ENCODE results near the gene PTPN13.

PTPN13 gene

GRCh38 chr4:86856896-86857295 lies 262.8 kb downstream of the PTPN13 start:
- TF ChIP-seq CTCF (IDR thresholded peaks at IDR 0.05; ENCODE audit: extremely low read depth, insufficient read depth, missing control alignments), result no peak
- in situ Hi-C loops (cut with MboI; ENCODE audit: low pct_unique_long_range_greater_than_20kb, low sequenced_read_pairs, unreplicated experiment), result no loop called here
- DNase-seq (ENCODE audit: low spot score), result no peak

- DNase-seq (ENCODE audit: low spot score), result no peak
- no peak for TF ChIP-seq CTCF (IDR thresholded peaks at IDR 0.05; ENCODE audit: extremely low read depth, insufficient read depth, missing control alignments)
- in situ Hi-C loops (cut with MboI; ENCODE audit: low pct_unique_long_range_greater_than_20kb, low sequenced_read_pairs, unreplicated experiment), result no loop called here
Measured at GRCh38 chr4:86857341-86858052, 263.4 kb downstream of the PTPN13 start.
